ENCODE measurements around the gene KLRK1.
"Not testable (repeated sequence)": the region's sequence is repeated elsewhere in the genome, so short reads cannot be mapped to it uniquely, and the experiment has no call there.

The KLRK1 gene

GRCh38 chr12:10361622-10362021, 28.2 kb downstream of the KLRK1 start:
- ChIA-PET CTCF (interaction anchor here (1.0 kb wide), 1 partner anchor 125 kb away, joined by 3 read pairs; no protein-coding TSS in a partner anchor), POLR2A (no interaction called here)
- no peak for DNase-seq (ENCODE audit: low read depth, low spot score)

GRCh38 chr12:10361084-10361483, 28.8 kb downstream of the KLRK1 start:
- TF ChIP-seq CTCF (IDR thresholded peaks at IDR 0.05; ENCODE audit: insufficient read depth, low read length, missing control alignments): no peak
- no peak for DNase-seq (ENCODE audit: low read depth, low spot score)
- POLR2A ChIA-PET: no interaction called here
- H3K4me3 ChIP-seq (ENCODE audit: low read depth, low read length): no peak overlapping the region
- CTCF ChIA-PET: interaction anchor here (1.0 kb wide), 1 partner anchor 125 kb away, joined by 3 read pairs; no protein-coding TSS in a partner anchor

More at GRCh38 chr12:10361622-10362021, 28.2 kb downstream of the KLRK1 start:
- TF ChIP-seq CTCF (IDR thresholded peaks at IDR 0.05; ENCODE audit: insufficient read depth, low read length, missing control alignments): no peak
- H3K4me3 ChIP-seq (ENCODE audit: low read depth, low read length): no peak overlapping the region

- CTCF ChIA-PET: no interaction called here
- POLR2A ChIA-PET: no interaction called here
Measured at GRCh38 chr12:10358969-10359368, 30.9 kb downstream of the KLRK1 start.

GRCh38 chr12:10358131-10358530, 31.7 kb downstream of the KLRK1 start:
- POLR2A ChIA-PET: interaction anchor here (0.7 kb wide), 1 partner anchor 18 kb away, joined by 3 read pairs; no protein-coding TSS in a partner anchor
- CTCF ChIA-PET: no interaction called here
- no peak for DNase-seq (ENCODE audit: low read depth, low spot score)
- H3K4me3 ChIP-seq (ENCODE audit: low read depth, low read length): no peak overlapping the region
- no peak for TF ChIP-seq CTCF (IDR thresholded peaks at IDR 0.05; ENCODE audit: insufficient read depth, low read length, missing control alignments)

More at GRCh38 chr12:10358969-10359368, 30.9 kb downstream of the KLRK1 start:
- DNase-seq (ENCODE audit: low read depth, low spot score): no peak
- H3K4me3 ChIP-seq (ENCODE audit: low read depth, low read length): no peak overlapping the region
- no peak for TF ChIP-seq CTCF (IDR thresholded peaks at IDR 0.05; ENCODE audit: insufficient read depth, low read length, missing control alignments)

GRCh38 chr12:10354502-10354901, 35.3 kb downstream of the KLRK1 start:
- ChIA-PET CTCF (no interaction called here), POLR2A (no interaction called here)
- TF ChIP-seq CTCF (IDR thresholded peaks at IDR 0.05; ENCODE audit: insufficient read depth, low read length, missing control alignments): no peak
- no peak for DNase-seq (ENCODE audit: low read depth, low spot score)
- no peak overlapping the region for H3K4me3 ChIP-seq (ENCODE audit: low read depth, low read length)

- TF ChIP-seq CTCF (IDR thresholded peaks at IDR 0.05; ENCODE audit: insufficient read depth, low read length, missing control alignments): no peak
- no peak overlapping the region for H3K4me3 ChIP-seq (ENCODE audit: low read depth, low read length)
- DNase-seq (ENCODE audit: low read depth, low spot score): no peak
- CTCF ChIA-PET: no interaction called here
- POLR2A ChIA-PET: no interaction called here
Measured at GRCh38 chr12:10354071-10354470, 35.8 kb downstream of the KLRK1 start.

- POLR2A ChIA-PET; CTCF ChIA-PET; H3K4me3 ChIP-seq (ENCODE audit: low read depth, low read length); DNase-seq (ENCODE audit: low read depth, low spot score): not testable (repeated sequence)
Measured at GRCh38 chr12:10351457-10351856, 38.4 kb downstream of the KLRK1 start.

Data from AG04449 (cell line).